SK-N-MC (cell line): ENCODE results near the gene BCAS3.

Experiments
- DNase-seq: peaks from one replicate; pipeline ENCODE4 v3.0.0-alpha.2; 2011; ENCODE audit warnings: low read depth, low spot score
- H3K27ac ChIP-seq: fragments of 200-600 bp; sonication (generic); 2 replicates; pipeline ENCODE4 v1.5.1; 2016; ENCODE audit warnings: mixed run types
- H3K36me3 ChIP-seq: fragments of 200-600 bp; sonication (generic); 2 replicates; pipeline ENCODE4 v1.6.1; 2017; ENCODE audit warnings: antibody characterized with exemption, low read length, mixed read lengths; ENCODE audit not compliant: insufficient read depth
- H3K4me3 ChIP-seq: fragments of 200-600 bp; sonication (generic); 2 replicates; pipeline ENCODE4 v1.5.1; 2016
- H3K9ac ChIP-seq: fragments of 200-600 bp; sonication (generic); 2 replicates; pipeline ENCODE4 v1.8.0; 2017; ENCODE audit warnings: mixed run types, mixed read lengths; ENCODE audit not compliant: insufficient read length
- H3K9me3 ChIP-seq: fragments of 200-600 bp; sonication (generic); 2 replicates; pipeline ENCODE4 v1.6.1; 2017; ENCODE audit warnings: low read depth, mild to moderate bottlenecking, antibody characterized with exemption, low read length, moderate library complexity, mixed read lengths
- EZH2 ChIP-seq: fragments of 200-600 bp; sonication (generic); IDR thresholded peaks from one replicate; pipeline ENCODE4 v1.6.1; 2017; ENCODE audit warnings: antibody characterized with exemption
- FOXP2 ChIP-seq: optimal IDR thresholded peaks from 2 replicates; pipeline ENCODE3; 2011; ENCODE audit warnings: mild to moderate bottlenecking, moderate library complexity; ENCODE audit not compliant: insufficient read depth; ENCODE audit errors: extremely low read length, control extremely low read depth
- POLR2AphosphoS5 ChIP-seq: IDR thresholded peaks from 2 replicates; pipeline ENCODE4 v1.6.1; 2012; ENCODE audit warnings: mild to moderate bottlenecking, low read depth, low read length, borderline replicate concordance

Gene BCAS3

GRCh38 chr17:60677308-60678117, at the start of gene BCAS3:
Gene BCAS3 (plus strand): TSS chr17:60677851.
- H3K9ac ChIP-seq, result peak within 1 kb of the TSS; percentile 87
- TF ChIP-seq POLR2AphosphoS5 (peak; percentile 89), FOXP2 (no peak), EZH2 (no peak)
- no peaks in the 10 kb centered on the region for H3K36me3 ChIP-seq
- no peak within 1 kb of the TSS for H3K27ac ChIP-seq
- H3K4me3 ChIP-seq, result peak within 1 kb of the TSS; percentile 93
- DNase-seq, result peak; percentile 89
- no peaks in the 10 kb centered on the region for H3K9me3 ChIP-seq

GRCh38 chr17:60628252-60628889, 49.3 kb upstream of the BCAS3 start:
- Histone ChIP-seq H3K27ac (no peak overlapping the region), H3K9me3 (no peaks in the 10 kb centered on the region), H3K4me3 (no peak overlapping the region), H3K36me3 (no peaks in the 10 kb centered on the region), H3K9ac (no peak overlapping the region)
- DNase-seq, result no peak
- no peak for TF ChIP-seq POLR2AphosphoS5
- TF ChIP-seq FOXP2, result no peak
- TF ChIP-seq EZH2, result no peak

- H3K36me3 ChIP-seq, result no peaks in the 10 kb centered on the region
- TF ChIP-seq EZH2 (no peak), FOXP2 (no peak)
Measured at GRCh38 chr17:60629120-60629519, 48.5 kb upstream of the BCAS3 start.

GRCh38 chr17:60630352-60630751, 47.3 kb upstream of the BCAS3 start:
- Histone ChIP-seq H3K4me3 (peak overlapping the region; percentile 16), H3K27ac (peak overlapping the region; percentile 22; the same call in 1 of the 2 replicates), H3K9ac (no peak overlapping the region), H3K9me3 (no peaks in the 10 kb centered on the region), H3K36me3 (0 out of 2 replicates have a peak, but pooled peaks cover 4% of the 10 kb centered on the region)
- DNase-seq, result peak; percentile 14
- TF ChIP-seq FOXP2, result peak; percentile 75
- no peak for TF ChIP-seq EZH2

More at GRCh38 chr17:60629120-60629519, 48.5 kb upstream of the BCAS3 start:
- Histone ChIP-seq H3K27ac (no peak overlapping the region), H3K4me3 (no peak overlapping the region), H3K9me3 (no peaks in the 10 kb centered on the region), H3K9ac (no peak overlapping the region)
- DNase-seq, result no peak

- no peaks in the 10 kb centered on the region for H3K9me3 ChIP-seq
- H3K9ac ChIP-seq, result no peak overlapping the region
- TF ChIP-seq FOXP2, result no peak
- no peak for TF ChIP-seq POLR2AphosphoS5
- TF ChIP-seq EZH2, result no peak
- no peak overlapping the region for H3K4me3 ChIP-seq
- DNase-seq, result no peak
- H3K36me3 ChIP-seq, result peaks cover 9% of the 10 kb centered on the region
- H3K27ac ChIP-seq, result peak overlapping the region; percentile 22; the same call in 1 of the 2 replicates
Measured at GRCh38 chr17:60631119-60631518, 46.5 kb upstream of the BCAS3 start.

GRCh38 chr17:60637683-60638082, 40.0 kb upstream of the BCAS3 start:
- H3K9ac ChIP-seq, result no peak overlapping the region
- H3K27ac ChIP-seq, result peak overlapping the region; percentile 63
- H3K9me3 ChIP-seq, result no peaks in the 10 kb centered on the region
- peaks cover 12% of the 10 kb centered on the region for H3K36me3 ChIP-seq
- TF ChIP-seq EZH2 (no peak), FOXP2 (no peak), POLR2AphosphoS5 (no peak)
- H3K4me3 ChIP-seq, result no peak overlapping the region
- no peak for DNase-seq

GRCh38 chr17:60639019-60639330, 38.7 kb upstream of the BCAS3 start:
- no peak overlapping the region for H3K27ac ChIP-seq
- peaks cover 12% of the 10 kb centered on the region for H3K36me3 ChIP-seq
- no peak for DNase-seq

GRCh38 chr17:60640503-60640902, 37.1 kb upstream of the BCAS3 start:
- peaks cover 8% of the 10 kb centered on the region for H3K36me3 ChIP-seq
- no peak overlapping the region for H3K9ac ChIP-seq
- TF ChIP-seq POLR2AphosphoS5, result no peak
- TF ChIP-seq EZH2, result no peak
- no peak for TF ChIP-seq FOXP2
- no peak overlapping the region for H3K4me3 ChIP-seq
- H3K9me3 ChIP-seq, result no peaks in the 10 kb centered on the region
- no peak overlapping the region for H3K27ac ChIP-seq
- no peak for DNase-seq

More at GRCh38 chr17:60639019-60639330, 38.7 kb upstream of the BCAS3 start:
- TF ChIP-seq FOXP2, result no peak
- no peak for TF ChIP-seq POLR2AphosphoS5
- no peak for TF ChIP-seq EZH2
- H3K9ac ChIP-seq, result no peak overlapping the region
- no peaks in the 10 kb centered on the region for H3K9me3 ChIP-seq
- H3K4me3 ChIP-seq, result no peak overlapping the region
